NK-92 (cell line): Measurements from ENCODE around the gene FAM185A.
"Not testable (repeated sequence)": the region's sequence is repeated elsewhere in the genome, so short reads cannot be mapped to it uniquely, and the experiment has no call there.

ENCODE experiments used
- DNase-seq: peaks from one replicate; lab custom pipeline; 2025; ENCODE audit not compliant: unreplicated experiment; lab: John Stamatoyannopoulos, UW

FAM185A gene

GRCh38 chr7:102828286-102828685, 79.5 kb downstream of the FAM185A start:
- DNase-seq: no peak

GRCh38 chr7:102829075-102829474, 80.3 kb downstream of the FAM185A start:
- no peak for DNase-seq

- no peak for DNase-seq
These were observed 81.4 kb downstream of the FAM185A start for GRCh38 chr7:102830197-102830596.

- DNase-seq: no peak
These were observed 83.9 kb downstream of the FAM185A start for GRCh38 chr7:102832674-102833073.

- no peak for DNase-seq
These were observed 84.5 kb downstream of the FAM185A start for GRCh38 chr7:102833343-102833742.

- no peak for DNase-seq
These were observed 85.7 kb downstream of the FAM185A start for GRCh38 chr7:102834466-102834865.

GRCh38 chr7:102834999-102835398, 86.2 kb downstream of the FAM185A start:
- no peak for DNase-seq

GRCh38 chr7:102836191-102836919, 87.6 kb downstream of the FAM185A start:
- no peak for DNase-seq

- DNase-seq: no peak
These were observed 88.2 kb downstream of the FAM185A start for GRCh38 chr7:102836977-102837376.

GRCh38 chr7:102837802-102838201, 89.0 kb downstream of the FAM185A start:
- DNase-seq: no peak

GRCh38 chr7:102838572-102839101, 89.8 kb downstream of the FAM185A start:
- not testable (repeated sequence) for DNase-seq

GRCh38 chr7:102840404-102840803, 91.6 kb downstream of the FAM185A start:
- DNase-seq: no peak

- DNase-seq: no peak
These were observed 92.5 kb downstream of the FAM185A start for GRCh38 chr7:102841290-102841689.

GRCh38 chr7:102842284-102842683, 93.5 kb downstream of the FAM185A start:
- no peak for DNase-seq

GRCh38 chr7:102843850-102844249, 95.1 kb downstream of the FAM185A start:
- DNase-seq: no peak

GRCh38 chr7:102845346-102845745, 96.5 kb downstream of the FAM185A start:
- DNase-seq: no peak

GRCh38 chr7:102849079-102849478, 100.3 kb downstream of the FAM185A start:
- DNase-seq: no peak

GRCh38 chr7:102849538-102849937, 100.7 kb downstream of the FAM185A start:
- no peak for DNase-seq

- DNase-seq: no peak
These were observed 107.2 kb downstream of the FAM185A start for GRCh38 chr7:102856036-102856435.
